Heart left ventricle (tissue), 13 donors: Measurements from ENCODE around the gene SLC66A2.

Experiments used
- CTCF ChIP-seq, 12 donors: fragments of 200-600 bp; sonication (generic) in 4 of 12; IDR thresholded peaks; one replicate each; pipeline versions ENCODE4 v1.5.0 to v1.8.0; 2018 to 2022; ENCODE audit warnings: antibody characterized with exemption in 12 of 12, mild to moderate bottlenecking in 5 of 12
- POLR2A ChIP-seq, 2 donors: fragments of 450-650 bp; IDR thresholded peaks; one replicate each; pipeline ENCODE4 v1.6.1; 2017; ENCODE audit warnings: antibody characterized with exemption in 2 of 2, mild to moderate bottlenecking in 2 of 2, moderate library complexity in 2 of 2
- donor health status: ischemic (EF 13 %, LVEDD 7.1; RV severe dilation, severe dysfunction).
- donor health status: DM: no; HTN: yes; CAD: no.
- donor health status: DM: no; HTN: no; CAD: no.
- donor health status: ischemic (EF 25% LVEDD 6.9; RV normal size, moderate dysfunction).
- donor health status: ischemic (EF 25% LVEDD 5.7; RV mildly dilated, moderate dysfunction).
- donor health status: ischemic (EF 35%, LVEDD 5.7; RV mildly dilated, moderate dysfunction).
- donor health status: nonischemic (EF 11% LVEDD 7.7; RV severe dilation, severe dysfunction).
- donor health status: DM: yes; HTN: yes; CAD: no.
- donor health status: PGD.
- donor health status: ischemic (EF 29% LVEDD 5.4; RV normal size, mild dysfunction).
- donor health status: nonischemic (EF 23%, LVEDD 6.1; RV moderate dilation, normal function).

GRCh38 chr18:79899609-79900445, 51.6 kb downstream of the SLC66A2 start:
- TF ChIP-seq POLR2A (IDR thresholded peaks at IDR 0.05): no peak
- TF ChIP-seq CTCF (IDR thresholded peaks at IDR 0.05): no peak
